Transverse colon (tissue), 3 donors: ENCODE results near the gene MADCAM1.
A peak's percentile ranks its signal among the peaks of the same experiment; 100 is the strongest.

ENCODE experiments used
- EP300 ChIP-seq: sonication (generic); formaldehyde crosslinking; IDR thresholded peaks from one replicate; pipeline ENCODE4 v1.6.1; 2017; ENCODE audit warnings: antibody characterized with exemption, low read depth
- TF ChIP-seq, protein P1 (sequence below), 5 experiments: fragments of 200-600 bp in 3 of 5; fragments of 450-650 bp in 2 of 5; sonication (generic) in 3 of 5; IDR thresholded peaks; 1 replicate in 2 of 5; 2 replicates in 3 of 5; pipeline ENCODE4 v1.5.1; 2016 to 2017; ENCODE audit warnings: antibody characterized with exemption in 5 of 5, inconsistent platforms in 3 of 5, mild to moderate bottlenecking in 2 of 5, moderate library complexity in 1 of 5

- TF ChIP-seq, protein P1, sequence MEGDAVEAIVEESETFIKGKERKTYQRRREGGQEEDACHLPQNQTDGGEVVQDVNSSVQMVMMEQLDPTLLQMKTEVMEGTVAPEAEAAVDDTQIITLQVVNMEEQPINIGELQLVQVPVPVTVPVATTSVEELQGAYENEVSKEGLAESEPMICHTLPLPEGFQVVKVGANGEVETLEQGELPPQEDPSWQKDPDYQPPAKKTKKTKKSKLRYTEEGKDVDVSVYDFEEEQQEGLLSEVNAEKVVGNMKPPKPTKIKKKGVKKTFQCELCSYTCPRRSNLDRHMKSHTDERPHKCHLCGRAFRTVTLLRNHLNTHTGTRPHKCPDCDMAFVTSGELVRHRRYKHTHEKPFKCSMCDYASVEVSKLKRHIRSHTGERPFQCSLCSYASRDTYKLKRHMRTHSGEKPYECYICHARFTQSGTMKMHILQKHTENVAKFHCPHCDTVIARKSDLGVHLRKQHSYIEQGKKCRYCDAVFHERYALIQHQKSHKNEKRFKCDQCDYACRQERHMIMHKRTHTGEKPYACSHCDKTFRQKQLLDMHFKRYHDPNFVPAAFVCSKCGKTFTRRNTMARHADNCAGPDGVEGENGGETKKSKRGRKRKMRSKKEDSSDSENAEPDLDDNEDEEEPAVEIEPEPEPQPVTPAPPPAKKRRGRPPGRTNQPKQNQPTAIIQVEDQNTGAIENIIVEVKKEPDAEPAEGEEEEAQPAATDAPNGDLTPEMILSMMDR (IDR thresholded peaks at IDR 0.05): peak; percentile 94 to 98 (median 95)
- no peak for TF ChIP-seq EP300
Observed at GRCh38 chr19:510606-511100, 14.4 kb downstream of the MADCAM1 start.
